ENCODE data around the gene GBX1.

DNA sequence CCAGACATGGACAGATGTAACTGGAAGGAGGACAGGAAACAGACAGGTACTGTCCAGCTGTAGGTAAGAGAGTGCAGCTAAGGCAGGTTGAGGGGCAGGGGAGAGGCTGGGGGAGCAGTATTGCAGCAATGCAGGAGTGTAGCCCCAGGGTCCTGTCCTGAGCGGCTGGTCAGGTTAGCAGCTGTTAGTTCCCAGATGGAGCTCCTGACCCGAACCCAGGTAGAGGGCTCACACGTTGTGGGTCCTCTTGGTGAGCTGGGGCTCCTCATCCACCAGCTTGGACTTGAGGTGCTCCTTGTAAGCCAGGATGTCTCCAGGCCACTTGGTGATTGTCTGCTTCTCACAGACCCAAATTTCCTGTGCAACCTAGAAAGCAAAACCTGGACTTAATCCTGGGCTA lies 46.3 kb upstream of the GBX1 start:
- TF ChIP-seq, protein P1, sequence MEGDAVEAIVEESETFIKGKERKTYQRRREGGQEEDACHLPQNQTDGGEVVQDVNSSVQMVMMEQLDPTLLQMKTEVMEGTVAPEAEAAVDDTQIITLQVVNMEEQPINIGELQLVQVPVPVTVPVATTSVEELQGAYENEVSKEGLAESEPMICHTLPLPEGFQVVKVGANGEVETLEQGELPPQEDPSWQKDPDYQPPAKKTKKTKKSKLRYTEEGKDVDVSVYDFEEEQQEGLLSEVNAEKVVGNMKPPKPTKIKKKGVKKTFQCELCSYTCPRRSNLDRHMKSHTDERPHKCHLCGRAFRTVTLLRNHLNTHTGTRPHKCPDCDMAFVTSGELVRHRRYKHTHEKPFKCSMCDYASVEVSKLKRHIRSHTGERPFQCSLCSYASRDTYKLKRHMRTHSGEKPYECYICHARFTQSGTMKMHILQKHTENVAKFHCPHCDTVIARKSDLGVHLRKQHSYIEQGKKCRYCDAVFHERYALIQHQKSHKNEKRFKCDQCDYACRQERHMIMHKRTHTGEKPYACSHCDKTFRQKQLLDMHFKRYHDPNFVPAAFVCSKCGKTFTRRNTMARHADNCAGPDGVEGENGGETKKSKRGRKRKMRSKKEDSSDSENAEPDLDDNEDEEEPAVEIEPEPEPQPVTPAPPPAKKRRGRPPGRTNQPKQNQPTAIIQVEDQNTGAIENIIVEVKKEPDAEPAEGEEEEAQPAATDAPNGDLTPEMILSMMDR (conservative IDR thresholded peaks at IDR 0.05), result no peak
- TF ChIP-seq ZFX (IDR thresholded peaks at IDR 0.05), result no peak
